HG03039 (cell line): Measurements from ENCODE around the gene PI4KA.
"Not testable (repeated sequence)": the region's sequence is repeated elsewhere in the genome, so short reads cannot be mapped to it uniquely, and the experiment has no call there.

ENCODE experiments used
- ATAC-seq: cut with Tn5 transposase; IDR thresholded peaks from one replicate; pipeline ENCODE4 v1.9.1; 2021; ENCODE audit warnings: mild to moderate bottlenecking, moderate library complexity; ENCODE audit not compliant: unreplicated experiment

PI4KA gene

GRCh38 chr22:20752104-20752741 is 106.4 kb downstream of the PI4KA start:
- no peak for ATAC-seq

- ATAC-seq: no peak
Observed at GRCh38 chr22:20751185-20751851, 107.3 kb downstream of the PI4KA start.

DNA sequence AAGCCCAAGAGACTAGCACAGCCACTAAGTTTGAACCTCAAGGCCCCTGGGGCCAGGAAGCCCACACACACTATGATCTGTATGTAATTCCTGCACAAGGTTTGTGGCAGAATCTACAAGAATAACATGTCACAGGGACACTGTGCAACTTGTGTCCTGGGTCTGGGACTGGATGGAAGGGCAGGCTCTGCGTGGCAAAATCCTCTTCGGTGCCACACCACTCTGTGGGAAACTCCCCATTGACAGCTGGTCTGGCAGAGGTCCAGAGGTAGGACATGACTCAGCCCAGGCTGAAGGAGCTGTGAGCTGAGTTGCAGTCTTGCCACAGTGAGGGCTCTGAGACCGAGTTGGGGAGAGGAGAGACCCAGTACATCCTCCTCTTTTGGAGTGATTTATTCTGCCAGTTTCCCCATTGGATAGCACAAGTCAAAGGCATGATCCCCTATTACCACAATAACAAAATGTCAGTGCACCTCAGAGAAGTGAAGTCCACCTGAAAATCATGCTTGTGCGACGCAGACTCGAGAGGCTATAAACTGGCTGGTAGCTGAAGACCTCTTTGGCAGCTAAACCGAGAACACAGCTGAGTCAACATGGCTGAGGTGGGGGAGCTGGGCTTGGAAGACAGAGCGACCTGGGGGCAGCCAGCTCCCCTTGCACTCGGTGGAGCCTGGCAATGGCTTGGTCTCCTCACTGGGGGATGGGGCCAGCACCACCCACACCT is 108.0 kb downstream of the PI4KA start:
- ATAC-seq: no peak

GRCh38 chr22:20749453-20749852 is 109.2 kb downstream of the PI4KA start:
- no peak for ATAC-seq

- peak; percentile 53 for ATAC-seq
Observed at GRCh38 chr22:20748731-20749428, 109.7 kb downstream of the PI4KA start.

GRCh38 chr22:20748082-20748481 is 110.5 kb downstream of the PI4KA start:
- ATAC-seq: no peak

GRCh38 chr22:20747223-20747622 is 111.4 kb downstream of the PI4KA start:
- ATAC-seq: no peak

- ATAC-seq: no peak
Observed at GRCh38 chr22:20746431-20747189, 112.0 kb downstream of the PI4KA start.

DNA sequence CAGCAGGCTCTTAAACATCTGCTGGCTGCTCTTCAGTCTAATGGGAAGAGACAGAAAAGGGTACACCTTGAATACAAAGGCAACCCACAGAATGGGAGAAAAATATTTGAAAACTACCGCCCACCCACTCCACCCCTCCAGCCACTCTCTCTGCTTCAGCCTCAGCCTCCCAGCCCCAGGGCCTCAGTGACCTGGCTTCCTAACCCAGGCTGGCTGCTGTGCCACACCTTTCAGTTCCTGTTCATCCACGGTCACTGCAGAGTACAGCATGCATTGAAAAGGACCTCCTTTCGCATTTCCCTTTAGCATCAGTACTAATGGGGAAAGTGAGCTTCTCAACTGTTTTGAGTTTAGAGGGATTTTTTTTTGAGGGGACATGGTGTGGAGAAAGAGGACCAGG is 113.5 kb downstream of the PI4KA start:
- no peak for ATAC-seq

DNA sequence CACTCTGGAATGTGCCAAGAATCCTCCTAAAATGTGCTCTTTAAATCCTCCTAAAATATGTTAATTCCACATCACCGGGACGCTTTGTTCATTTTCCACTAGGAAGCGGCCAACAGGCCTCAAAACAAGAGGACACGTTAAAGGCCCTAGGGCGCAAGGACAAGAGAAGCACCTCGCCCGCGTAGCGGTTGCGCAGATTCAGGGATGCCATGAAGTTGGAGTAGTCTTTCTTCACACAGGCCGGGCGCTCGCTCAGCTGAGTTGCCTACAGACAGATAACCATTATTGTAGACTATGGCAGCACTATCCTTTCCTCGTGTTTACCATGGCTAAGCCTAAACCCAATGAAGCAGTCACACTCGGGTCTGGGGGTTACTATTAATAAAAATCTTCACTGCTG is 114.2 kb downstream of the PI4KA start:
- ATAC-seq: no peak

DNA sequence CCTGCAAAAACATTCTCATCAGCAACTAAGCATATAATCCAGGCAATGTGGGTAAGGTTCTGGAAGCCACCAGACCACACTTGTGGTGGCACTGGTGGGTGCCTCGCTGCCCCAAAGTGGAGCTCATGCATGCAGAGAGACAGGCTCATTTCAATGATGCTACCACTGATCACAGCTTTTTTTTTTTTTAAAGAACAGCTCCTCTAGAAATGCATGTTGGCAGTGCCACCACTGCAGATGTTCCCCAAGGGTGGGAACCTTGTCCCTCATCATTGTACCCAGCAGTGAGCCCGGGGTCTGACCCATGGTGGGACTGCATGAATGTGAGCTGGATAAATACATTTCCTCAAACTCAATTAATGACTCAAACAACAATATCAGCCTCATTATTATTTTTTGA is 115.8 kb downstream of the PI4KA start:
- no peak for ATAC-seq

DNA sequence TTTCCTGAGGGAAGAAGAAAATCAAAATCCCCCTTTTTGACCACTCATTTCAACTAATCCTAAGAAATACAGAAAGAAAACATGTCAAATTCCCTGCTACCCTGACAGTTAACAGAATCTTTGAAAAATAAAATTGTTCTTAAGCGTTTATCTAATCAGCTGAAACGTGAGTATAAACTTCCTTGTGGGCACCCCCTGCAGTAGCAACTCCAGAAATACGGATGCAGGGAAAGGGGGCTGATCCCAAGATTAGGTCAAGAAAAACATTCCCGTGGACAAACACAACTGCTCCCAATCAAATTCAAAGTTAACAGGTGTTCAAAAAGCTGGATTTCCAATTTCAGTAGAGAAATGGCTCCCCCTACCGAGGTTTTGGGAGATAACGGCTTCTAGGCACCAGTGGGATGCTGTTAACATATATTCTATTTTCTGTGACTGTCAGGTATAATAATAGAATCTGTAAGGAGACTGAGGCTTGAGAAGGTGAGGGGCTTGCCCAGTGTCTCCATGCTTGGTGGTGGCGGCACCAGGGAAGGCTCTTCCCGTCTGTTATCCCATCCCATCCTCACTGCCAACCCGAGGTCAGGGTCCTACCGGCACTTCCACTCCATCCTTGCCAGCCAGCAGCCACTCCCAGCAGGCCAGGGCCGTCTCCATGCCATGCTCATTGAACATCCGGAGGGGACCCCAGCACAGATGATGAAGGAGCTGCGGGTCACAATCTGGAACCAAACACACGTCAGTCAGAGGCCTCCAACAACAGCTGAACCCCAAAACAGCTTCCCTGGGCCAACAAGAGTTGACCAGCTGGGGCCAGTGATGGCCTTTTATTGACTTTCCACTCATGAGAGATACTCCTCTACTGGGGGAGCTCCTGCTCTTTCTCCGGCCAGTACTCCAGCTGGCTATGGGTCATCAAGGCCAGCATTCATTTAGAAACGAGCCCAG is 116.7 kb downstream of the PI4KA start:
- no peak for ATAC-seq

DNA sequence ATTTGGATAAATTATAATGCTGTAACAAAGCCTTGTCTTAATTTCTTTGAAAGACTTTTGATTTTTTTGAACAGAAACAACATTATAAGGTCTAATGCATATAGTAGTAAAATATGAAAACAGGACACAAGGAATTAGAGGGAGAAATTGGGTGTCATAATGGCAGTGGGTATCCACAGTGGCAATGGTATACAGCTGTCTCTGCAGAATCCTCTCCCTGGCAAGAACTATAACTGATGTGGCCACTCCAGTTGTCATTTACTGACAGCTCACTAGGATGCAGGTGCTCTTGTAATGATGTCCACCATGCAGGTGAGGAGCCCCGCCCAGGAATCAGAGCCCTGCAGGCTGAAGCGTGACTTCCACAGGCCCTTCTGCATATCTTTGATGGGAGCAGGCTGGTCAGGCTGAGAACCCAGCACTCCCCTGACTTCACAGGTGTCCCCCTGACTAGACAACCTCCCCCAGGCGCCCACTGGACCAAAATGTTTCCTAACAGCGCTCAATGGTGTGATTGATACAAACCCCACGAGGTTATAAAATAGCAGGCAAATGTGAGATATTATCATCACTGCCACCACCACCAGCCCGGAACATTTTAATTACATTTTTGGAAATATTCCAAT is 117.5 kb downstream of the PI4KA start:
- no peak for ATAC-seq

DNA sequence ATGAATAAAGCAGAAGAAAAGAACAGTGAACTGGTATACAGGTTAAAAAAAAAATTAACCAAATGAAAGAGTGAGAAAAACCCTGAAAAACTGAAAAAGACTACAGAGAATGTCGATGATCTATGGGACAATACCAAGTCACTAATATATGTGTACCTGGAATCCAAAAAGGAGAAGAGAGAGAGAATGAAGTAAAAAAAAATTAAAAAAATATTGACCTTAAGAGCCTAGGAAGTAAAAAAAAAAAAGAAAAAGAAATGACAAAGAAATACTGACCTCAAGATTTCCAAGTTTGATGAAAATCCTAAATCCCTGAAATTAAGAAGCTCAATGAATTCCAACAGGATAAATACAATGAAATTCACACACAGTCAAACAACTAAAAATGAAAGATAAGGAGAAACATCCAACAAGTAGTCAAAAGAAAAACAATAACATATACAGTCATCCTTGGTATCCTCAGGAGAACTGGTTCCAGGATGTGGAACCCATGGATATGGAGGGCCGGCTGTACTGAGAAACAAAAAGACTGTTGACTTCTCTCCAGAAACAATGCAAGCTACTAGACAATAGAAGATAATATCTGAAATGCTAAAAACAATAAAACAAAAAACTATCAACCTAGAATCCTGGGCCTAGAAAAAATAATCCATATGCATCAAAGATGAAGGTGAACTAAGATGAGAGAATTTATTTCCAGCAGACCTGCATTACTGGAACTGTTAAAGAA is 118.2 kb downstream of the PI4KA start:
- ATAC-seq: no peak

- ATAC-seq: no peak
Observed at GRCh38 chr22:20738394-20739089, 120.1 kb downstream of the PI4KA start.

GRCh38 chr22:20736891-20737290 is 121.7 kb downstream of the PI4KA start:
- ATAC-seq: not testable (repeated sequence)

GRCh38 chr22:20735356-20736162 is 123.1 kb downstream of the PI4KA start:
- not testable (repeated sequence) for ATAC-seq
